RPMI7951 (cell line): ENCODE data around the gene OR7G1. TPM values are rescaled to one million over a fixed set of nuclear protein-coding genes. Genes with fewer than 3 reads are reported as not detected.
"Not testable (repeated sequence)": the region's sequence is repeated elsewhere in the genome, so short reads cannot be mapped to it uniquely, and the experiment has no call there.

Experiments
- DNase-seq: peaks from one replicate; pipeline ENCODE4 v3.0.0-alpha.2; 2012; ENCODE audit warnings: low read depth
- total RNA-seq: library from RNA; depleted of rRNA; stranded (reverse); fragments of >200 nt; shearing (Covaris generic); gene quantifications from 2 replicates; pipeline ENCODE4 v1.2.3, GENCODE V29; 2014; rRNA removed

OR7G1 gene
- total RNA-seq, 1 experiment from 2014 or later: not detected

DNA sequence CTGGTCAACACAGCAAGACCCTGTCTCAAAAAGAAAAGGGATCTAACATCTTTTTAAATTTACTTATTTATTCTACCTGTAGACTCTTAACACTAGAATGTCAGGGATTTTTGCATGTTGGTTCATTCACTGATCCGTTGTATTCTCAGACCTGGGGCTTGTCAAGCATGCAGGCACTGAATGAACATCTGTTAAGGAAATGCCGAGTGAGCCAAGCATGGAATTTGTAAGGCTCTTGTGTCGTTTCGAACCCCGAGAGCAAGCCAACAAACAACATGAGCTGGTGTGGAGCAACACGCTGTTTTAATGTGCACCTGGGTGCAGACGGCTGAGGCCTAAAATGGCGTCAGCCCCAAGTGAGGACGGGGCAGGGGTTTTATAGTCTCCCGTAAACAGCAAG is 38.7 kb downstream of the OR7G1 start:
- DNase-seq: no peak

- DNase-seq: peak; percentile 99
Measured at GRCh38 chr19:9075064-9075949, 40.3 kb downstream of the OR7G1 start.

GRCh38 chr19:9073806-9074205 is 41.8 kb downstream of the OR7G1 start:
- no peak for DNase-seq

- DNase-seq: not testable (repeated sequence)
Measured at GRCh38 chr19:9071720-9072119, 43.8 kb downstream of the OR7G1 start.

- no peak for DNase-seq
Measured at GRCh38 chr19:9070066-9070465, 45.5 kb downstream of the OR7G1 start.

- no peak for DNase-seq
Measured at GRCh38 chr19:9065457-9066014, 50.0 kb downstream of the OR7G1 start.

Other genes starting within 250 kb of the OR7G1 start
- not detected in 2 replicates for gene MUC16, start 105.4 kb downstream of the OR7G1 start, total RNA-seq
- gene OR1M1, start 28.7 kb downstream of the OR7G1 start, total RNA-seq: not detected in 2 replicates
- not detected in 2 replicates for gene OR7G2, start 8.3 kb downstream of the OR7G1 start, total RNA-seq
- not detected in 2 replicates for gene OR7G3, start 11.2 kb upstream of the OR7G1 start, total RNA-seq
- gene ZNF317, start 24.6 kb upstream of the OR7G1 start, total RNA-seq: 14.0 and 15.3 TPM in 2 replicates
- gene OR7D2, start 63.2 kb upstream of the OR7G1 start, total RNA-seq: not detected in 2 replicates
- not detected in 2 replicates for gene OR7D4, start 103.8 kb upstream of the OR7G1 start, total RNA-seq
- gene OR7E24, start 135.2 kb upstream of the OR7G1 start, total RNA-seq: not detected in 2 replicates
- gene ZNF699, start 194.1 kb upstream of the OR7G1 start, total RNA-seq: 10.1 and 11.7 TPM in 2 replicates
- gene ZNF559, start 208.4 kb upstream of the OR7G1 start, total RNA-seq: 14.4 and 21.4 TPM in 2 replicates
- gene ZNF177, start 247.2 kb upstream of the OR7G1 start, total RNA-seq: 2.5 and 3.1 TPM in 2 replicates